ENCODE results near the gene CEP162.

DNA sequence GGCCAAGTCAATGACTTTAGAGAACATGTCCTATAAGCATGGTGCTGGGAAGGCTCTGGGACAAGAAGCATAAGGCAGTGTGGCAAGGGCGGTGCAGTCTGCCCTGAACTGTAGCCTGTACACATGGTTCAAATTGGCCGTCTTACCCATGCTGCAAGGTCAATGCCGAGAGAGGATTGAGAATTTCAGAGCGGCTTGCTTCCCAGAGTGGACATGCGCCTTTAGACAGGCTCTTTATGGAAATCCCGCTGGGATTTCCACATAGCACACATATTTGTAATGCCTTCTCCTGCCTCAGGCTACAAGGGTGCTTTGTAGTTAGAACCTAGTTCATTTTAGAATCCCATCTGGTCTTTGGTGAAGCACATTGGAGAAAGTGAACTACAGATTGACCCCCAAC lies 36.1 kb upstream of the CEP162 start:
- TF ChIP-seq, protein P1, sequence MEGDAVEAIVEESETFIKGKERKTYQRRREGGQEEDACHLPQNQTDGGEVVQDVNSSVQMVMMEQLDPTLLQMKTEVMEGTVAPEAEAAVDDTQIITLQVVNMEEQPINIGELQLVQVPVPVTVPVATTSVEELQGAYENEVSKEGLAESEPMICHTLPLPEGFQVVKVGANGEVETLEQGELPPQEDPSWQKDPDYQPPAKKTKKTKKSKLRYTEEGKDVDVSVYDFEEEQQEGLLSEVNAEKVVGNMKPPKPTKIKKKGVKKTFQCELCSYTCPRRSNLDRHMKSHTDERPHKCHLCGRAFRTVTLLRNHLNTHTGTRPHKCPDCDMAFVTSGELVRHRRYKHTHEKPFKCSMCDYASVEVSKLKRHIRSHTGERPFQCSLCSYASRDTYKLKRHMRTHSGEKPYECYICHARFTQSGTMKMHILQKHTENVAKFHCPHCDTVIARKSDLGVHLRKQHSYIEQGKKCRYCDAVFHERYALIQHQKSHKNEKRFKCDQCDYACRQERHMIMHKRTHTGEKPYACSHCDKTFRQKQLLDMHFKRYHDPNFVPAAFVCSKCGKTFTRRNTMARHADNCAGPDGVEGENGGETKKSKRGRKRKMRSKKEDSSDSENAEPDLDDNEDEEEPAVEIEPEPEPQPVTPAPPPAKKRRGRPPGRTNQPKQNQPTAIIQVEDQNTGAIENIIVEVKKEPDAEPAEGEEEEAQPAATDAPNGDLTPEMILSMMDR (IDR thresholded peaks at IDR 0.05), result no peak
- TF ChIP-seq EZH2 (IDR thresholded peaks at IDR 0.05), result no peak
- TF ChIP-seq EZH2phosphoT487 (IDR thresholded peaks at IDR 0.05), result no peak

Measured in neural progenitor cell (in vitro differentiated cells).